Right lobe of liver (tissue), 4 donors: ENCODE measurements around the gene ADGRB3.

Source experiments
- CTCF ChIP-seq, 4 donors: fragments of 200-600 bp in 3 of 4; fragments of 450-650 bp in 1 of 4; IDR thresholded peaks; one replicate each; pipeline versions ENCODE4 v1.5.1 to v1.8.0; 2016 to 2022; ENCODE audit warnings: antibody characterized with exemption in 4 of 4, mild to moderate bottlenecking in 2 of 4
- POLR2A ChIP-seq: fragments of 450-650 bp; IDR thresholded peaks from one replicate; pipeline ENCODE4 v1.6.1; 2017; ENCODE audit warnings: antibody characterized with exemption, mild to moderate bottlenecking
- donor health status: DM: no; HTN: no; CAD: no.
- donor health status: DM: no; HTN: no; CAD: no.
- donor health status: DM: no; HTN: yes; CAD: no.

DNA sequence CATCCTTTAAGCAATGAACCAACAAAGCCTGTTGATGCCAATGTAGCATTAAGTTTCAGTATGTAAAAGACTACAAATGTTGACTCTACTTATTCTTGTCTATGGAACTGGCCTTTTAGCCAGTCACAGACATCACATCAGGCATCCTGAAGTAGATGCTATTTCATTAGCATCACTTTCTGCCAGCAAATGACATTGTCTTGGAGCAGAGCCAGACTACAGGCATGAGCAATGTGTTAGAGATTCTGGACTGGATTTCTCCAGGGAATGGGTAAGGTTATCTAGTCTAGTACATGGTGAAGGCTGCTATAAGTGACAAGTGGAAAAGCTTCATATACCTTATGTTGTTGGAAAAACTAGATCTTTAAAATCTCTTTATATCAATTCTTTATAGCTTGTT is 142.9 kb downstream of the ADGRB3 start:
- TF ChIP-seq POLR2A: no peak
- TF ChIP-seq CTCF (IDR thresholded peaks at IDR 0.05): no peak
